Neural progenitor cell (in vitro differentiated cells): ENCODE results near the gene GOLGB1.

Experiments
- EZH2 ChIP-seq: fragments of 200-600 bp; sonication (generic); IDR thresholded peaks from 2 replicates; pipeline ENCODE4 v1.6.1; 2017; ENCODE audit warnings: antibody characterized with exemption, mild to moderate bottlenecking, moderate library complexity
- TF ChIP-seq, protein P1 (sequence below): fragments of 200-600 bp; sonication (generic); IDR thresholded peaks from 2 replicates; pipeline ENCODE4 v1.5.1; 2017; ENCODE audit warnings: antibody characterized with exemption, mild to moderate bottlenecking

DNA sequence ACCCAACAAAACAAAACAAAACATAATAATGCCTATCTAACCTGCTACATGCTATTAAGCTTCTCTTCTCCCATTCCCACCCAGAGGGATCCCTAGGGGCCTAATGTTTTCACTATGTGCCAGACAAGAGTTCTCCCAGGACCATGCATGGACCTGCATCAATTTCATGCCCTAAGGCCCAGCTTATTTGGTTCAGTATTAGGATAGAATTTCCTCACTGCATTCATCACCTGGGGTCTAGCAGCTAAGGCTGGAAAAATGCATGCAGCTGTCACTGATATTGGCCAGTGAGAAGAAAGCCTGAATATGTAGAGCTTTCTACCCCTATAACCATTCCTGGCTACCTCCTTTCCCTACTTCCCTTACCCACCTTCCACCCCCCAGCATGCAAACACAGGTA, 86.8 kb downstream of the GOLGB1 start:
- TF ChIP-seq, protein P1, sequence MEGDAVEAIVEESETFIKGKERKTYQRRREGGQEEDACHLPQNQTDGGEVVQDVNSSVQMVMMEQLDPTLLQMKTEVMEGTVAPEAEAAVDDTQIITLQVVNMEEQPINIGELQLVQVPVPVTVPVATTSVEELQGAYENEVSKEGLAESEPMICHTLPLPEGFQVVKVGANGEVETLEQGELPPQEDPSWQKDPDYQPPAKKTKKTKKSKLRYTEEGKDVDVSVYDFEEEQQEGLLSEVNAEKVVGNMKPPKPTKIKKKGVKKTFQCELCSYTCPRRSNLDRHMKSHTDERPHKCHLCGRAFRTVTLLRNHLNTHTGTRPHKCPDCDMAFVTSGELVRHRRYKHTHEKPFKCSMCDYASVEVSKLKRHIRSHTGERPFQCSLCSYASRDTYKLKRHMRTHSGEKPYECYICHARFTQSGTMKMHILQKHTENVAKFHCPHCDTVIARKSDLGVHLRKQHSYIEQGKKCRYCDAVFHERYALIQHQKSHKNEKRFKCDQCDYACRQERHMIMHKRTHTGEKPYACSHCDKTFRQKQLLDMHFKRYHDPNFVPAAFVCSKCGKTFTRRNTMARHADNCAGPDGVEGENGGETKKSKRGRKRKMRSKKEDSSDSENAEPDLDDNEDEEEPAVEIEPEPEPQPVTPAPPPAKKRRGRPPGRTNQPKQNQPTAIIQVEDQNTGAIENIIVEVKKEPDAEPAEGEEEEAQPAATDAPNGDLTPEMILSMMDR, result no peak
- no peak for TF ChIP-seq EZH2
